Measurements from ENCODE around the gene ITGB8. TPM values are rescaled to one million over a fixed set of nuclear protein-coding genes. Genes with fewer than 3 reads are reported as not detected.

The ITGB8 gene
- total RNA-seq, 1 donor from 2014 or later, result 62.6 TPM

DNA sequence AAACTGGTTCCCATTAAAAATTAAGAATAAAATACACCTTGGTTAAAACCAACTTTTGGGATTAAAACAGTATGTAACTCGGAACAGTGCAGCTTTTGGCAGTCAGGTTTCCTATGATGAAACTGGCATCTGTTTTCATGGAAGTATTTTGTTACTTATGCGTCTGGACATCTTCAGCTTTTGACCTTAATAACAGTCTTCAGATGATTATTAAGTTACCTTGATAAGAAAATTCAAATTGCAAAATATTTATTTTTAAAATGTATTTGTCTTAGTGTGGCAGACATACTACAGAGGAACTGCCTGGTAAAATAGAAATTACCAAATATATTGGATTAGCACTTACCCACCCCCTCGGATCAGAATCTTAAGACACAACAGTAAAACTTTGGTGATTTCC lies 100.0 kb downstream of the ITGB8 start:
- no peak for DNase-seq (ENCODE audit: extremely low spot score in 2 of 2)
- H3K9me3 ChIP-seq, result no peaks in the 10 kb centered on the region
- H3K4me1 ChIP-seq, result no peaks in the 10 kb centered on the region
- H3K36me3 ChIP-seq, result no peaks in the 10 kb centered on the region
- H3K4me3 ChIP-seq, result no peak overlapping the region
- no peaks in the 10 kb centered on the region for H3K27me3 ChIP-seq
- intact Hi-C loops (cut with DNase I), result no loop called here
- H3K27ac ChIP-seq, result no peak overlapping the region
- TF ChIP-seq POLR2A (IDR thresholded peaks at IDR 0.05), result no peak
- TF ChIP-seq, protein P1, sequence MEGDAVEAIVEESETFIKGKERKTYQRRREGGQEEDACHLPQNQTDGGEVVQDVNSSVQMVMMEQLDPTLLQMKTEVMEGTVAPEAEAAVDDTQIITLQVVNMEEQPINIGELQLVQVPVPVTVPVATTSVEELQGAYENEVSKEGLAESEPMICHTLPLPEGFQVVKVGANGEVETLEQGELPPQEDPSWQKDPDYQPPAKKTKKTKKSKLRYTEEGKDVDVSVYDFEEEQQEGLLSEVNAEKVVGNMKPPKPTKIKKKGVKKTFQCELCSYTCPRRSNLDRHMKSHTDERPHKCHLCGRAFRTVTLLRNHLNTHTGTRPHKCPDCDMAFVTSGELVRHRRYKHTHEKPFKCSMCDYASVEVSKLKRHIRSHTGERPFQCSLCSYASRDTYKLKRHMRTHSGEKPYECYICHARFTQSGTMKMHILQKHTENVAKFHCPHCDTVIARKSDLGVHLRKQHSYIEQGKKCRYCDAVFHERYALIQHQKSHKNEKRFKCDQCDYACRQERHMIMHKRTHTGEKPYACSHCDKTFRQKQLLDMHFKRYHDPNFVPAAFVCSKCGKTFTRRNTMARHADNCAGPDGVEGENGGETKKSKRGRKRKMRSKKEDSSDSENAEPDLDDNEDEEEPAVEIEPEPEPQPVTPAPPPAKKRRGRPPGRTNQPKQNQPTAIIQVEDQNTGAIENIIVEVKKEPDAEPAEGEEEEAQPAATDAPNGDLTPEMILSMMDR (IDR thresholded peaks at IDR 0.05), result no peak
- TF ChIP-seq POLR2AphosphoS5 (IDR thresholded peaks at IDR 0.05; ENCODE audit: insufficient read depth in 1 of 2, low read depth in 1 of 2), result no peak

DNA sequence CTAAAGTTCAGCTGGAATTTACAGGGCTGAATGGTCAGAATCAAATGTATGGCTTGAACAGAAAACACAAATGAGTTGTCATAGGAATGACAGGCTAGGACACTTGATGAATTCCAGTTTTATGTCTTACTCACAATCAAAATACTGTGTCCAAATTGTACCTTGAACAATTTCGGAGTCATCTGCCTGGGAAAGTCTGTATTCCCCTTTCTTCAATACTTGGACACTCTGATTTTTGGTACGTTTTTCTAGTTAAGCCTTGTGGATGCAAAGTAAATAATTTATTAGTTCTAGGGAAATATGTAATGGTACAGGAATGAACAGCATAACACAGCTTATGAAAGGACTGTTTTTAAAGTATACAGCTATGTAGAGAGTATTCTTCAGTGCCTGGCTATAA lies 100.4 kb downstream of the ITGB8 start:
- Histone ChIP-seq H3K36me3 (no peaks in the 10 kb centered on the region), H3K9me3 (no peaks in the 10 kb centered on the region), H3K4me1 (no peaks in the 10 kb centered on the region), H3K4me3 (no peak overlapping the region), H3K27me3 (no peaks in the 10 kb centered on the region), H3K27ac (no peak overlapping the region)
- TF ChIP-seq POLR2A (IDR thresholded peaks at IDR 0.05), result no peak
- intact Hi-C loops (cut with DNase I), result no loop called here
- no peak for DNase-seq (ENCODE audit: extremely low spot score in 2 of 2)

DNA sequence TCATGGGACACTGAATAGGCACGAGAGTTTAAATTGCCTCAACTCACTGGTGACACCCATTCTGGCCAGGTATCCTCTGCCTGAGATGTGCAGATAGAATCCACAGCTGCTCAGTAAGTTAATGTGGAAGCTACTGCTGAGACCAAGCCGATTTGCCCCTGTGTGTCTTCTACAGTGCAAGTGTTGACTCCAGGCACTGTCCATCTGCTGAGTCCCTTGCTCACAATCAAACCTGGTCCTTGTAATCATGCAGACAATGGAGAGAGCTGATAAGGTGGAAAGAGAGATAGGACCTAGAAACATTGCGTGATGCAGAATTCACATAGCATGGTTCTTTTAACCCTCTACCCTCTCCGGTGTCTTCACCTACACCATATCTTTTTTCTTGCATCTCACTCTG lies 101.4 kb downstream of the ITGB8 start:
- Histone ChIP-seq H3K4me3 (no peak overlapping the region), H3K4me1 (no peaks in the 10 kb centered on the region), H3K27ac (no peak overlapping the region), H3K27me3 (no peaks in the 10 kb centered on the region), H3K36me3 (no peaks in the 10 kb centered on the region), H3K9me3 (no peaks in the 10 kb centered on the region)
- intact Hi-C loops (cut with DNase I), result no loop called here
- DNase-seq (ENCODE audit: extremely low spot score in 2 of 2), result no peak
- TF ChIP-seq, protein P1 (IDR thresholded peaks at IDR 0.05), result no peak
- no peak for TF ChIP-seq POLR2A (IDR thresholded peaks at IDR 0.05)
- TF ChIP-seq POLR2AphosphoS5 (IDR thresholded peaks at IDR 0.05; ENCODE audit: insufficient read depth in 1 of 2, low read depth in 1 of 2), result no peak

DNA sequence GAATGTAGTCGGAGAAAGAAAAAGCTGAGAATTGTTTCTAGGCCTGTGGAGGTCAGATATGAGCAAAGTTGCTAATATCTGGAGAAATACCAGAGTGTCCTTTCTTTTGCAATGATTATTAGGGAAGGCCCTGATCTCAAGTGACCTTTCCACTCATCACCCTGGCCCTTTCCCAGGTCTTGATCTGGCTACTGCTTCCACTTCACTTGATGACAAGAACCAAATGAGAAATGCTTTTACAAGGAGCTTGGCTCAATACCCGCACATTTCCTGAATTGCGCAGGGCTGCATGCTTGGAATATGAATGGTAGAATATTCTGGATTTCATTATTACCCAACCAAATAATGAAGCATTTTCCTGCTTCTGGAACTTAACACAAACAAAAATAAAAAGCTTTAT lies 104.6 kb downstream of the ITGB8 start:
- TF ChIP-seq, protein P1 (IDR thresholded peaks at IDR 0.05), result no peak
- peak in 1 of 2 donors; percentile 19 for TF ChIP-seq POLR2AphosphoS5 (IDR thresholded peaks at IDR 0.05; ENCODE audit: insufficient read depth in 1 of 2, low read depth in 1 of 2)
- no peak for TF ChIP-seq POLR2A (IDR thresholded peaks at IDR 0.05)
- H3K27ac ChIP-seq, result no peak overlapping the region
- H3K27me3 ChIP-seq, result no peaks in the 10 kb centered on the region
- no peaks in the 10 kb centered on the region for H3K9me3 ChIP-seq
- intact Hi-C loops (cut with DNase I), result no loop called here
- no peaks in the 10 kb centered on the region for H3K36me3 ChIP-seq
- peaks cover 14% of the 10 kb centered on the region for H3K4me1 ChIP-seq
- H3K4me3 ChIP-seq, result no peak overlapping the region
- no peak for DNase-seq (ENCODE audit: extremely low spot score in 2 of 2)

DNA sequence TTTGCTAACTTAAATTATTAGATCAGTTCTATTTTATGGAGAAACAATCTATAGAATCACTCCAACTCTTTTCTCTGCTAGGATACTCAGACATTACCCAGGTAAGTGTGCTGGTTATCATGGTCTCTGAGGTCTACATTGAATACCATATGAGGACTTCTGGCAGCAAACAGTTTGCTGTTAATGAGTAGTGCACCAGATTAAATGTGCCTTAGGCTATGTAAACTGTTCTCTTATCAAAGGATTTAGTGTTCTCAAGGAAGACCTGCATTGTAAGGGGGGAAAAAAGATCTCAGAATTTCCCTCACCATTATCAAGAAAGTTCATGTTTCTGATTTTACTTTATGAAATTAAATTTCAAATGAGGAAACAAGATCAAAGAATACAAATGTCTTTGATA lies 107.5 kb downstream of the ITGB8 start:
- DNase-seq (ENCODE audit: extremely low spot score in 2 of 2), result no peak
- H3K27ac ChIP-seq, result no peak overlapping the region
- no peaks in the 10 kb centered on the region for H3K9me3 ChIP-seq
- H3K27me3 ChIP-seq, result no peaks in the 10 kb centered on the region
- H3K4me3 ChIP-seq, result no peak overlapping the region
- H3K36me3 ChIP-seq, result no peaks in the 10 kb centered on the region
- peaks cover 27% of the 10 kb centered on the region for H3K4me1 ChIP-seq
- intact Hi-C loops (cut with DNase I), result no loop called here
- no peak for TF ChIP-seq POLR2AphosphoS5 (IDR thresholded peaks at IDR 0.05; ENCODE audit: insufficient read depth in 1 of 2, low read depth in 1 of 2)
- TF ChIP-seq POLR2A (IDR thresholded peaks at IDR 0.05), result no peak
- TF ChIP-seq, protein P1 (IDR thresholded peaks at IDR 0.05), result no peak

Measured in vagina (tissue), 2 donors.